Measurements from ENCODE around the gene BCAS3.

Gene BCAS3

DNA sequence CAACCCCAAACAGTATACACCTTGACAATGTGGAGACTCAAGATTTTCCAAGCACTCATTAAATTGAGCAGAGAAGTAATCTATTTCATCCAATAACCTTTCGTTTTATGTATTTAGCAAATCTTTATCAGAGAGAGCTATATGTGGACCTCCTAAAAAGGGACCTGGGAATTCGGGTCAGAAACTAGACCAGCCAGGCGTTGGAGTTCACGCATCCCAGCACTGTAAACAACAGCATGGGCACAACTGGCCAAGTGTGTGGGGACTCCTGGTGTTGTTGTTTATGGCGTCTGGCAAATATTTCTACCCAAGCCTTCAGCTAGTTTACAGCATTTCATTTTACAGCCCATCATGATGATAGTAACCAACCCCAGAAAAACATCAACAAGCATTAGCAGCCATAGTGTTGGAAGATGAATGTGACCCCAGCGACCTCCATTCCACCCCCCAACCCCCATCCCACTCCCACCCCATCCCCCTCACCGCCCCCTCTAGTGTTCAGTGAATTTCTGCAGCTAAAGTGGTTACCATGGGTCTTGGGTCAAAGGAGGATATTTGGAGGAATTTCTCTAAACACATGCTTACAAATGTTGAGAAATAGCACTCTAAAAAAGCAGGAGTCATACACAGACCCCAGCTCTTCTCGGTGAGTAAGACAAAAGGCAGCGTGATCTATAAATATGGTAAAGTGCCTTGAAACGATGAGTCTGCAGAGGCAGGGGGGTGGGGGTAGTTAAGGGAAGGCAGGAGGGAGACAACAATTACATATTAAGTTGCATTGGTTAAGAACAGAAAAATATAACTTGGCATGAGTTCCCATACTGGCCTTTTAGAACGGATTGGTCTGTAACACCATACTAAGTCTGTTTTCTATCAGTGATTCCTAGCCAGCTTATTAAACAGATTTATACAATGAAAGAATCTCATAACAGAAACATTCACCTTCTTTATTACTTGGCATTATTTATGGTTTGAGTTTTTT, 630.5 kb downstream of the BCAS3 start:
- no peak for DNase-seq

DNA sequence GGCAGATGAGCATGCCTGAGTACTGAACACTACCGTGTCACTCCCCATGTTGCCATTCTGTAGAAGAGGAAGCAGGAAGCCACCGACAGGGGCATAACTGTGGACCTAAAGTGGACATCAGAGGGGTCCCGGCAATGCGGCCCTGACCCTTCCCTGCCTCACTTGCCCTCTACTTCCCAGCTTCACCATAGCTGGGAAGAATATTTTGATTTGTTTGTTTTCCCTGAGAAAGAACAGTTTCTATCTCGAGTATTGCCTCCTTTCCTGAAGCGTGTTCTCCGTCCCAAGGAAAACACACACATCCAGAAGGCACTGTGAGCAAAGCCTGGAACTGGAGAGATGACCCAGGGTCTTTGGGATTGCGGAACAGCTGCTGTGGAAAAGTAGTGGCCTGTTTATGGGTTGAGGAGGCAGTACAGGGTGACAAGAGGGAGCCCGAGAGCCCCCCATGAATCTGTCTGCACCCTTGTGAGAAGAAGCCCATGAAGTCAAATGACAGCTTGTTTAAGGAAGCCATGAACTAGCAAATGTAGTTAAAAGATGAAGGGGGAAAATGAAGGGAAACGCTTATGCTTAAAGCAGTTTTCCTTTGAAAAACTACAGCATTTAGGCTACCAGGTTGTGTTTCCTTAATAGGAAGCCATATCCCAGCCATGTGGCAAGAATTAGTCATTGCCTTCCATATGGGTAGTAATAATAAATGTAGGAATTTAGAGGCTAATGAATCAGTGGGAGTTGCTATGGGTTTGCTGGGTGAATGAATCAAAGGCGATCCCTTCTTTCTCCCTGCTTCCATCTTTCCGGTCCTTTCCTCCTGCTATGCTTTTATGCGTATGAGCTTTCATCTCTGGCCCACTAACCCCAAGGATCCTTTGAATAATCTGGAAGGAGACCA, 632.0 kb downstream of the BCAS3 start:
- no peak for DNase-seq

- no peak for DNase-seq
Measured at GRCh38 chr17:61310590-61310989, 632.9 kb downstream of the BCAS3 start.

- no peak for DNase-seq
Measured at GRCh38 chr17:61312406-61313295, 635.0 kb downstream of the BCAS3 start.

DNA sequence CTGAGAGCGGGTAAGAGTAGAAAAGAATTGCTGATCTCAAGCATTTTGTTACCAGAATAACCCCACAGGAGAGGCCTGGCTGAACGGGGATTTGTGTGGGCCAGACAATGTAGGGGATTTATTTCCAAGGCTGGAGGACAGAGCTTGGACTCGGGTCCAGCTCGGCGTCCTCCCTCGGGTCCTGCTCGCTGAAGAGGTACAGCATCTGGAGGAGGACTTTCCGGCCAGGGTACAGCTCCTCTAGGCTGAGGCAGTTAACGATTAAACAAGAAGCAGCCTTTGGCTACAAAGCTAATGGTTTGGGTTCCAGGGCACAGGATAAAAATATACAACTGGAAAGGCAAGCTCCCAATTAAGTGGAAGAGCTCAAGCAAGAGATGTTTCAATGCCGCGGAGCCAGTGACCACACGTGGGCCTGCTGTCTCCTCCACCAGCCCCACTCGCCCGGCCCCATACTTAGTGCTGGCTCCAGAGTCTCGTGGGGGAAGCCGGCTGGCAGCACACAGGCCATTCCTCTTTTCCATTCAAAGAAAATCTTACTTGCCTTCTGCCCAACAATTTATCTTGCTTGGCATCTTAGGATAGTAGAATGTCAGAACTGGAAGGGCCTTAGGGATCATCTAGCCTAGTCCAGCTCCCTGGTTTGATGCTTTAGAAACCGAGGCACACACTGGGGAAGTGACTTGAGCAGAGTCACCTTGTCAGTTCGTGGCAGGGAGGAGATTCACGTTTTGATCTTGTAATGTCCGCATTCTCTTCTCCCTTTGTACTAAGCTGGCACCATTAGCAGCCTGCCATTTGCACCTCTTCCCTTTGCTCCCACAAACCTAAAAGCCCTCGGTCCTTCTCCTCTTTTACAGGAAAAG, 636.0 kb downstream of the BCAS3 start:
- DNase-seq: no peak

DNA sequence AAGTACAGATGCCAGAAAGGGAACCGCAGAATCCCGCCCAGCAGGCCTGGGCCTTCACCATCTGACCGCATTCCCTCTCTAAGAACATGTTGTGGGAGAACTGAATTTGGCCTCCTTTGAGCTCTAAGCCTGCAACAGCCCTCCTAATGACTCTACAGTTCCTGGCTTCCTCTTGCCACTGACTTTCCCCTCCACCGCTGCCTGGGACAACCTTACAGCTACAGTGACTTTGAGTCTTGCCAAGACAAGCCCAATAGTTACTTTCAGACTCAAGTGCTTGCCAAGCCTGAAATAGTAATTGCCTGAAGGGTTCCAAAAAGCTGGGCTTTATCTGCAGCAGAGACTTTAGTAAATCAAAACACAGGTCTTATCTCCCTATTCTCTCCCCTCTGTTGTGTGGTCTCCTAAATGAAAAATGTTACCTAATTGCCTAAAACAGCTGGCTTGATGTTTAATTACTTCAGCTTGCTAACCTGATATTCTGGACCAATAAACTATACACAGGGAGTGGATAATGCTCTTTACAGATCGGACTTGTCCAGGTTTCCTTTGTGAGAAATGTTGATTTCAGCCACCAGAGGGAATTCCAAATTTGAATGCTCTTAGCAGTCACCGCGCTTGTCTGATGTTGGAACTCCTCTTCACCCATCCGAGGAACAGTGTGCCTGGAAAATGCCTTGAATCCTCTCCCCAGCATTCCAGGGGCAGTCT, 636.9 kb downstream of the BCAS3 start:
- no peak for DNase-seq

DNA sequence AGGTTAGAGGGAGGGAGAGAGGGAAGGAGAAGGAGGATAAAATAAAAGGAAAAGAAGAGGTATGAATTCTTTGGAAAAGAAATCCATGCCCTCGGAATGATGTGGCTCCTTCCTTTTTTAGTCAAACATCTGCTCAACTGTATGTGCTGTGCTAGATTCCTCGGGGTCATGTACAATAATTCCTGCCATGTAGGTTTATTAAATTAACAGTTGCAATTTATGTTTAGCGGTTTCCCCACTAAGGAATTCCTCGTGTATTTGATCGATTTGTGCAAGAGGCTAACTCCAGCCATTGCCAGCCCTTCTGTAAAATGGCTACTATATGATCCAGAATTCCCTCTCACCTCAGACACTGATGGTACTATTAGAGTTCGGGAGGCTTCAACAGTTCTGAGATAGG, 639.0 kb downstream of the BCAS3 start:
- no peak for DNase-seq

DNA sequence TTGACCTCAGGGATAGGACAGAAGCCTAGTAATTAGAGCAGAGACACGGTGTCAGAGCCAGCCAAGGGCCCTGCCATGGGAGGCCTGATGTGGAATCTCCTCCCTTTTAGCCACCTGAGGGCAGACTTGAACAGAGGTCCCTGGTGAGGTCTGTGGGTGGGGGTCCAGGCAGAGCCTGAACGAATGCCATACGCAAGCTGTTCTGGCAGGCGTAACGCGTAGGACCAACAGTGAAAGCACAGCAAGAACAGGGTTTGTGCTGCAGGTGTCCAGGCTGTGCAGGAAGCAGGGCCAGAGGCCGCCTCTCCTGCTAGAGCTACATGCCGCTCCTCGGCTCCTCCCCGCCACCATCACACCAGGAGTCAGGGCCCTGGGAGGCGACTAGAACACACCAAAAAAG, 640.1 kb downstream of the BCAS3 start:
- DNase-seq: no peak

GRCh38 chr17:61318684-61319098, 641.0 kb downstream of the BCAS3 start:
- no peak for DNase-seq

GRCh38 chr17:61321344-61321743, 643.7 kb downstream of the BCAS3 start:
- no peak for DNase-seq

DNA sequence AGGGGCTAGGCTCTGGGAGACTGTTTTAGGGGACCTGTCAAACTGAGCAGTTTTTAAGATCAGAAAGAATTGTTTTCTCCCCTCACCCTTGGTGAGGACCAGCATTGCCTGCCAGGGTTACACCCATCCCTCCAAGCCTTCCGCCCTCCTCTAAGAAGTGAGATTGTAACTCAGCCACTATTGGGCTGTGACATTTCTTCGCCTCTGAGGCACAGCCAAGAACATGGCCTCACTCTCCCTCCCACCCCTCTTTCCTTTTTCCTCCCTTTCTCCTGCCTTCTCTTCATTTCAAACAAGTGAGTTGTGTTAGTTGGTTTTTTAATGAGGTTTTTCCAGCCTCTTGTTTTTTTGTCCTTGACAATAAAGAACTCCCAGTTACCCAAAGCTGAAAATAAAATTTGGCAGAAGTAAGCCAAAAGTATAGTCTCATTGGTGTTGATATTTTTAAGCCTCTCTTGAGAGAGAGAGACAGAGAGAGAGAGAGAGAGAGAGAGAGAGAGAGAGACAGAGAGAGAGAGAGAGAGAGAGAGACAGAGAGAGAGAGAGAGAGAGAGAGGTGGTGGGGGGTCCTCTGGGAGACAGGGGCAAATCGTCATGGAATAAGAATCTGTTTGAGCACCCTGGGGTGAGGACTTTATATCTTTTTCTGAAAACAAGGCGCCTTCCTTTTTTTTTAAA, 644.8 kb downstream of the BCAS3 start:
- no peak for DNase-seq

DNA sequence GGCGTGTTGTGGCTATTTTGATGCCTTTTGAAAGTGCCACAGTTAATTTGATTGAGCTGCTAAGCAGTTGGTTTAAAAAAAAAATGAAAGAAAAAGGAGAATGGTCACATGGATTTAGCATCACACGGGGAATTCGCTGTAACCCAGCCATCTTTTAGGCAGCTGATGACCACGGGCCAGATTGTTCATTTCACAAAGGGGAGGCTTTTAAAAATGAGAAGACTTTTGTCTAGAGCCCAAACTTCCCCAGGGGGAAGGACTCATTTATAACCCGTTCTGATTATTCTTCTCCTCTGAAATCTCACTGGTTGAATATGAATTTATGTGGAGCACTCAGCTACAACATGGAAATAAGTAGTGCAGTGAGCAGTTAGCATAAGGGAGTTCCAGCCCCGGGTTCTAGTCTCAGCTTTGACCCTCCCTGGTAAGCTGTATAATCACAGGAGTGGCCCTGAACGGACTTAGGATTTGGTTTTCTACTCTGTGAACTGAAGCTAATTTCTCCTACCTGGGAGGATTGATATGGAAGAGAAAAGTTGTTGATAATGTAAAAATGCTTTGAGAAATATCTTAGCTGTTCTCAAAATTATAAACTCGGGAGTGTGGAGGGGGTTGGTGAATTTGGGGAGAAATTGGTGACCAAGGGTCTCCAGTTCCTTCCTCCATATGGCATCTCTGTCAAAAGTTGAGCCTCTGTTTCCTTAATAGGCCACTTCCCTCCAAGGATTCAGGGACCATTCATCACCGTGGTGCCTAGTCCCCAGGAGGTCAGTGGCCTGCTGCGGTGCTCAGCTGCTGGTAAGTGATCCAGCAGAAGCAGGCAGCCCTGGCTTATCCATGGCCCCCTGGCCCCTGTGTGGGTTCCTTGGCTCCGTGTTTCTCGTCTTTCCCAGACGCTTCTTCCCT, 645.6 kb downstream of the BCAS3 start:
- DNase-seq: no peak

DNA sequence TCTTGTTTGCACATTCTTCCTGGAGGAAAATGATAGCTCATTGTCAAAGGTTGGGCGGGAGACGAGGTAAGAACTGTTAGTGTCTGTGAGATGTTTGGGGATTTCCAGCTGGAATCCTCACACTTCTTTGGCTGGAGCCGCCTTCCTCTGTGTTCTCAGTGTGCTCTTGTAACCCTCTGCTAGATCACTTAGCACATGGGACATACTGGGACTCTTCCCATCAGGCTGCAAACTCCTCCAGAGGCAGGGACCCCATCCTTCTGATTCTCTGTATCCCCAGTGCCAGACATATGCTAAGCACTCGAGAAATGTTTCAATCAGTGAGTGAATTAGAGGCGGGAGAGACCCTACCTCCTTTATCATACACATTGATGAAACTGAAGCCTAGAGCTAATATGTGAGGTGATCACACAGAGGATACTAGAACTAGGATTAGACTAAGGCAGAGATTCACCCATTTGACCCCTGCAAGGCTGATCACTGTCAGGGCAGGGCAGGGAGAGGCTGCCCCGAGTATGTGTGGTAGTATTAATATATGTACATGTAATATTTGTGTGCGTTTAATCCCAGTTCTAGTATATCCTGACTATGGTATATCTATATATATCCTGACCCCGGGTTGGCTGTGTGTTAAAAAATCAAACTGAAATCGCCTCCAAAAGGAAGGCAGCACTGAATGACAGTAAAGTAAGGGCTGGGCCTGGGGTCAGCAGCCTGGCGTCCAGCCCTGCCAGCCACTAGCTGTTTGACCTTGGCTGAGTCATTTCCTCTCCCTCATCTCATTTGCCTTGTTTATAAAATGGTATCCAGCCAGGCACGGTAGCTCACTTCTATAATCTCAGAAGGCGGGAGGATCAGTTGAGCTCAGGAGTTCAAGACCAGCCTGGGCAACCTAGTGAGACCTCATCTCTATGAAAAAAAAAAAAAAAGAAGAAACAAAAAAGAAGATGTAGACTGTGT, 646.5 kb downstream of the BCAS3 start:
- DNase-seq: no peak

DNA sequence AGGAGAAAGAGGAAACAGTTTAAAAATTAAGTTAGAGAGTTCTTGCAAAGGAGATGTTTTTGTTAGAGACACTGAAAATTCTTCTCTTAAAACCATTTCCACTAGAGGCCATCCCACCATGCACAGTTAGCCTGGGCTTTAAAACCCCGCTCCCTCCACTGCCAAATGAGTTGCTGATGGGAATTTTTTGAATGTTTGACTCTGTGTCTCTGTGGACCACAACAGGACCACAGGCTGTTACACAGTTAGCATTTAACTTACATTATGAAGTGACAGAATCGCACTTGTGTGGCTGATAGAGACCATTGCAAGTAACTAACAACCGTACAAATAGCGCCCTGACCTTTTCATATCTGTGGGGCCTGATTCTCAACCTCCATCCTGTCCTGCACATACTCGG, 647.3 kb downstream of the BCAS3 start:
- no peak for DNase-seq

- DNase-seq: no peak
Measured at GRCh38 chr17:61325382-61326073, 647.9 kb downstream of the BCAS3 start.

DNA sequence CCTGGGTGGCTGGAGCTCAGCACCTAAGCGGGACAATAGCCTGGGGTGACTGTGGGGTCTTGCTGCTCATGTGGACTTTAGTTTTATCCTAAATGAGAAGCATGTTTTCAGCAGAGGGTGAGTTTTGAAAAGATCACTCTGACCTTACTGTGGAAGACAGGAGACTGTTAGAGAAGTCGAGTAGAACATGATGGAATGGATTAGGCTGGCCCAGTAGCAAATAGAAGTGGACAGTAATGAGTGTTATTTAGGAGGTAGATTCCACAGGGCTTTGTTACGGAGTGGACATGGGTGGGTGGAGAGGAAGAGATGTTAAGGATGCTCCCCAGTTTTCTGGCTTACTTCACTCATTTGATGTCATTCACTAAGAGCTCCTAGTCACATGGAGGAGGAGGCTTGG, 648.7 kb downstream of the BCAS3 start:
- no peak for DNase-seq

DNA sequence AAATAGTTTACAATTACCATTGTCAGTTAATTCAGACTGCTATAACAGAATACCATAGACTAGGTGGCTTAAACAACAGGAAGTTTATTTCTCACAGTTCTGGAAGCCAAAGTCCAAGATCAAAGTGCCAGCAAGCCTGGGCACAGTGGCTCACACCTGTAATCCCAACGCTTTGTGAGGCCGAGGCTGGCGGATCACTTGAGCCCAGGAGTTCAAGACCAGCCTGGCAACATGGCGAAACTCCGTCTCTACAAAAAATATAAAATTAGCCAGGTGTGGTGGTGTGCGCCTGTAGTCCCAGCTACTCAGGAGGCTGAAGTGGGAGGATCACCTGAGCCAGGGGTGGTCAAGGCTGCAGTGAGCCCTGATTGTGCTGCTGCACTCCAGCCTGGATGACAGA, 650.7 kb downstream of the BCAS3 start:
- no peak for DNase-seq
